ENCODE data around the gene SMAD3.

GRCh38 chr15:67202991-67203390, 137.6 kb downstream of the SMAD3 start:
- no peak for TF ChIP-seq CTCF (IDR thresholded peaks at IDR 0.05; ENCODE audit: poor library complexity, severe bottlenecking)
- TF ChIP-seq RAD21 (conservative IDR thresholded peaks at IDR 0.05): no peak
- TF ChIP-seq POLR2AphosphoS5 (IDR thresholded peaks at IDR 0.05): no peak
- TF ChIP-seq EZH2 (IDR thresholded peaks at IDR 0.05; ENCODE audit: borderline replicate concordance, insufficient read depth, low read length, poor library complexity, severe bottlenecking): no peak
- no peak for TF ChIP-seq REST (IDR thresholded peaks at IDR 0.05; ENCODE audit: borderline replicate concordance)
- no peak for TF ChIP-seq EP300 (conservative IDR thresholded peaks at IDR 0.05; ENCODE audit: poor library complexity, severe bottlenecking)

All from neural cell (in vitro differentiated cells).